Subcutaneous adipose tissue (tissue), 4 donors: ENCODE data around the gene MYLK. TPM values are rescaled to one million over a fixed set of nuclear protein-coding genes. Genes with fewer than 3 reads are reported as not detected.

Experiments
- total RNA-seq, 4 donors: library from RNA; depleted of rRNA; stranded (reverse); fragments of >200 nt; gene quantifications; one replicate each; pipeline ENCODE4 v1.1.0, GENCODE V29; 2016
- TF ChIP-seq, protein P1 (sequence below): fragments of 450-650 bp; IDR thresholded peaks from one replicate; pipeline ENCODE4 v1.5.1; 2016; ENCODE audit warnings: low read depth, mild to moderate bottlenecking, control low read depth, antibody characterized with exemption, moderate library complexity

Gene MYLK
- total RNA-seq, 4 donors from 2014 or later, result 28.2 to 113 (median 58.3) TPM

DNA sequence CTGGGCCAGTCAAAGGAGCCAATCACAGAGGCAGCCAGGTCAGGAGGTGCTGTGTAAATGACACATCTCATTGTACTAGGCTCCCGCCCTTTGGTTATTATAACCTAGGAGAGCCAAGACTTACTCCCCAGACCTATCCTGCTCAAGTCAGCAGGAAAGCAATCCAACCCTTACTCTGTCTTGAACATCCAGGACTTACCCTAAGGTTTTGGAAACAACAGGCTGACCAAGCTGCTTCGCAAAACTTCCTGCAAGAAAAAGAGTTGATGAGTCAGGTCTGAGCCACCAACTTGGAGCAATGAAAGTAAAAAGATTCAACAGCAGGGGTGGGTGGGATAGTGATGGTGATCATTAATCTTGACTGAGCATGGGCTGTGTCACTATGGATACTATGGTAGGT, 144.4 kb downstream of the MYLK start:
- TF ChIP-seq, protein P1, sequence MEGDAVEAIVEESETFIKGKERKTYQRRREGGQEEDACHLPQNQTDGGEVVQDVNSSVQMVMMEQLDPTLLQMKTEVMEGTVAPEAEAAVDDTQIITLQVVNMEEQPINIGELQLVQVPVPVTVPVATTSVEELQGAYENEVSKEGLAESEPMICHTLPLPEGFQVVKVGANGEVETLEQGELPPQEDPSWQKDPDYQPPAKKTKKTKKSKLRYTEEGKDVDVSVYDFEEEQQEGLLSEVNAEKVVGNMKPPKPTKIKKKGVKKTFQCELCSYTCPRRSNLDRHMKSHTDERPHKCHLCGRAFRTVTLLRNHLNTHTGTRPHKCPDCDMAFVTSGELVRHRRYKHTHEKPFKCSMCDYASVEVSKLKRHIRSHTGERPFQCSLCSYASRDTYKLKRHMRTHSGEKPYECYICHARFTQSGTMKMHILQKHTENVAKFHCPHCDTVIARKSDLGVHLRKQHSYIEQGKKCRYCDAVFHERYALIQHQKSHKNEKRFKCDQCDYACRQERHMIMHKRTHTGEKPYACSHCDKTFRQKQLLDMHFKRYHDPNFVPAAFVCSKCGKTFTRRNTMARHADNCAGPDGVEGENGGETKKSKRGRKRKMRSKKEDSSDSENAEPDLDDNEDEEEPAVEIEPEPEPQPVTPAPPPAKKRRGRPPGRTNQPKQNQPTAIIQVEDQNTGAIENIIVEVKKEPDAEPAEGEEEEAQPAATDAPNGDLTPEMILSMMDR, result no peak

DNA sequence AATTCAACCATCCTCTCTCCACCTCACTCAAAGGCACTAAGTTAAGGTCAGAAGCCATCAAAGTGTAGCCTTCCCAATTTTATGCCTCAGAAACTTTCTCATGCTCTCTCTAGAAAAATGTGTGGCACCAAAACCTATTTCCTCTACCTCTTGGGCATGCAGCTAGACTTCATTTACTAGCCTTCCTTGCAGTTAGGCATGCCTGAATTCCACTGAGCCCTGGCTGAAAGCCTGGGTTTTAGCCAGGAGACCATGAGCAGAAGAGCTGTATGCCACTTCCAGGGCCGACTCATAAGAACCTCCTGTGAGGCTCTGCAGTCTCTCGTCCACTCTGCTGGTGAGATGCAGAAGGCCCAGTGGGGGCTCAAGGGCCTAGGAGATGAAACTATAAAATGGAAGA, 145.0 kb downstream of the MYLK start:
- TF ChIP-seq, protein P1, result no peak

DNA sequence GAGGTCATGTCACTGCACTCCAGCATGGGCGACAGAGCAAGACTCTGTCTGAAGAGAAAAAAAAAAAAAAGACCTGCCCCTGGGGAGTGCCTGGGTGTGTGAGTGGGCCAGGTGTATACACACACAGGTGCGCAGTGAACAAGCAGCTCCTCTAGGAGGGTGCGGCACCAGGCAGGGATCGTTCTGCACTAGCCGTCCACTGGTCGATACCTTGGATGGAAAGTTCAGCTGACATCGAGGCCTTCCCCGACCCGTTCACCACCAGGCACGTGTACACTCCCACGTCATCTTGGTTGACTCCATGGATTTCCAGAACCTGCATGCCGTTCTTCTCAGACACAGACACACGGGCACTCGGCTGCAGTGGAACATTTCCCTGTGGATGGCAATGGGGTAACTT, 147.0 kb downstream of the MYLK start:
- TF ChIP-seq, protein P1, result no peak

DNA sequence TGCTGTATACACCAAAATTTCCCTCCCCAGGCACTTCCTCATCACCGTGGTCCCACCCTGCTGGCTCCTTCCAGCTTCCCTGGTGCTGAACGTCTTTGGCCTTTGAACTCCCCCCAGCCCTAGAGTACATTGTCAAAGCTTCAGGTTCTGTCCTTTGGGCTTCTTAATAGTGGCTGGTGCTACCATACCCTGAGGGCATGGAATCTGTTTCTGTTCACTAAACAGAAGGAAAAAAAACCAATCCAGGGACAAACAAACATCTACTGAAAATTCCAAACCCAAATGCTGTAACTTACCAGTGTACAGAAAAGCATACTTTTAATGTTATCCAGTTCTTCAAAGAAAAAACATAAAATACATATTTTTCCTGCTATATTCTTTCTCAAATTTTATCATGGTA, 148.7 kb downstream of the MYLK start:
- TF ChIP-seq, protein P1, result no peak

DNA sequence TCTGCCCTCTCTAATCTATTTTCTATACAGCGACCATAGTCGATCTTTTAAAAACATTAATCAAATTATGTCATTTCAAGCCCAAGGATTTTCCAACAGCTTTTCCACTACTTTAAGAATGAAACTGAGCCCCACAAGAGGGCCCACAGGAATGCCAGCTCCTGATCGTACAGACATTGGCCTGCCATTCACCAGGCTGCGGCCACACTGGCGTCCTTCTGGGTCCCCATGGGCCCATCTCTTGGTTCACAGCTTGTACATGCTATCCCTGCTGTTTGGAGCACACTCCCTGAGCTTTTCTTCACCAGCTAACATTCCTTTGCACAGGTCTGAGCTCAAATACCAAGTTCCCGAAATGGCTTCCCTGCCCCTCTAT, 149.6 kb downstream of the MYLK start:
- TF ChIP-seq, protein P1, result no peak

DNA sequence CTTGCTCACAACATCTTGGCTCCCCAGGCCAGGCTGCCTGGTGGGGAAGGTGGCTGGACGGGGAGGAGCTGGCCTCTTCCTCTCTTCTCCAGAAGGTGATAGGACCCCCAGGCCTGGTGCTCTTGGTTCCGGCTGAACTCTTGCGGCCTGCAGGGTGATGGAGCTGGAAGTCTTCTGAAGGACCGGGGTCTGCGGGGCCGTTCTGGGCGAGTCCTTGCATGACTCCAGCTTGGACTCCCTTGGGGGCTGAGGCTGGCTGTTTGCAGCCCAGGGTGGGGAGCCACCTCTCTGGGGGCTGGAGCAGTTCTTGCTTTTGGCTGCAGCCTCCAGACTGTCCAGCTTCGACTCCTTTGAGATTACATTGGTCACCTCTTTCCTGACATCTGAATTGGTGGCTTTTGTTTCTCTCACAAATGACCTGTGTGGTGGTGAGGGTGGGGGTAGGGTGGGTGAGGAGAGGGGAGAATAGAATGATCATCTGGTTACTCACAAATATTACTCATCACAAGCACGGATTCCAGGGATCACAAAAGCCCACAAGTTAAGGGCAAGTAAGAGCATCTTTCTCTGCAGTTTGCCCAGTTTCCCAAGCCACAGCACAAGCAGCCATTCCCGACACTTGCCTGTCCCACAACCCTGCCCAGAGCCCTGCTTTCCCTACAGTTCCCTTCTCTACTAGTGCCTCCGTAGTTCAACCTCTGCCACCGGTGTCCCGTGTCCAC, 150.2 kb downstream of the MYLK start:
- TF ChIP-seq, protein P1, result no peak

DNA sequence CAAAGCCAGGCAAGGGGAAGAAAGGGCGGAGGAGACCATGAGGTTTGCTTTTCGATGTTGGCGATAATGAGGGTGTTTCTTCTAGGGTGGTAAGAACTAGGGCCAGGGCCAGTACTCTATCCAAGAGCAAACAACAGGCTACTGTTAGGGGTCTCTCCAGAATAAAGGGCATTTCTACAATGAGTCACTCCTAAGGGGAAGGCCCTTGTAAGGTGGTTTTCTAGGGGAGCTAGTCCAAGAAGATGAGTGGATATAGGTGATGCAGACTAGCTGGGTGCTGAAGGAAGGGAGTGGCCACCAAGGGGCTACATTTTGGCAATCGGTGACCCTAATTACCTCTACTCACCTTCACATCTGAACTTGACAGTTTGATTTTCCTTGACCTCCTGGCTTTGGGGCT, 150.8 kb downstream of the MYLK start:
- TF ChIP-seq, protein P1, result no peak
